Activated CD8-positive, alpha-beta T cell treated with anti-CD3 and anti-CD28 coated beads for 36 hours (primary cell): ENCODE data around the gene HHATL. TPM values are rescaled to one million over a fixed set of nuclear protein-coding genes. Genes with fewer than 3 reads are reported as not detected.
A peak's percentile ranks its signal among the peaks of the same experiment; 100 is the strongest.

ENCODE experiments used
- ATAC-seq: fragments of 200-7000 bp; cut with Tn5 transposase; one replicate; pipeline ENCODE4 v1.10.0; 2021; ENCODE audit warnings: mild to moderate bottlenecking, moderate library complexity
- CTCF ChIA-PET: fragments of 350-600 bp; sonication (Branson Sonifier 250); formaldehyde crosslinking; loops from one replicate; lab custom pipeline; 2021; ENCODE audit warnings: antibody characterized with exemption; lab: Charles Lee
- POLR2A ChIA-PET: fragments of 350-600 bp; sonication (Branson Sonifier 250); formaldehyde crosslinking; loops from one replicate; lab custom pipeline; 2021; ENCODE audit warnings: antibody characterized with exemption; lab: Charles Lee
- DNase-seq: peaks from one replicate; pipeline ENCODE4 v3.0.0-alpha.2; 2020
- H3K27ac Mint-ChIP-seq: one replicate; pipeline ENCODE4 v1.8.0; 2021; ENCODE audit warnings: mild to moderate bottlenecking, mixed read lengths
- H3K27me3 Mint-ChIP-seq: one replicate; pipeline ENCODE4 v1.8.0; 2021; ENCODE audit warnings: mixed read lengths
- H3K36me3 Mint-ChIP-seq: one replicate; pipeline ENCODE4 v1.8.0; 2021; ENCODE audit warnings: low read depth, mixed read lengths
- H3K4me1 Mint-ChIP-seq: one replicate; pipeline ENCODE4 v1.8.0; 2021; ENCODE audit warnings: low read depth, mixed read lengths
- H3K4me3 Mint-ChIP-seq: one replicate; pipeline ENCODE4 v1.8.0; 2021; ENCODE audit warnings: mild to moderate bottlenecking, moderate library complexity, mixed read lengths
- H3K9me3 Mint-ChIP-seq: one replicate; pipeline ENCODE4 v1.8.0; 2021; ENCODE audit warnings: mixed read lengths
- intact Hi-C: fragments of 100-400 bp; cut with micrococcal nuclease; formaldehyde crosslinking; loops from one replicate; pipeline ENCODE4 v1.10.0; 2022
- total RNA-seq, 2 experiments: library from RNA; stranded (reverse); gene quantifications; one replicate each; pipeline ENCODE4 v1.2.3, GENCODE V29; 2021
- TF ChIP-seq, protein P1 (sequence below): fragments of 200-600 bp; IDR thresholded peaks from one replicate; pipeline ENCODE4 v1.8.0; 2022; ENCODE audit warnings: antibody characterized with exemption, mild to moderate bottlenecking

HHATL gene
- total RNA-seq, 2 experiments from 2014 or later: not detected

DNA sequence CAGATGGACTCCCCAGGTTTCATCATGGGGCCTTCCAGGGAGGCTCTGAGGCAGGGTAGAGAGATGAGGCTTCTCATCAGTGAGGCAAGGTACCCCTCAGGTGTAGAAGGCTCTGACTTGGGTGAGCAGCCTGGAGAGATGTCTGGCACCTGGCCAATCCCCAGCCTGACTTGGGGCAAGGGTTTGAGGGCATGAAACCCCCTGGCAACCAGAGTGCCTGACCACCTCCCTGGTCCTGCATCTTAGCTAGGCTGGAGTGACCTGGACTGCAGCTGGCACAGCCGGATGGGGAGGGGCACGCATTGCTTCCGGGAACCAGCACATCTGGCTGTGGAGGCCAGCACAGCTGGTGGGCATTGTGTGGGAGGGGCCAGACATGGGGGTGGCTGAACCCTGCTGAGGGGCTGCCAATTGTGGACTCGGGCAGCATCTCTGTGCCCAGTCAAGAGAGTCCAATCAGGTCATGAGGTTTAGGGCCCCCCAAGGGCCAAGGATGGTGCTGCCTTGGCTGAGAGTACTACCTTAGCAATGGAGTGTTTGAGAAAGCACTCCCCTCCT, 47.2 kb downstream of the HHATL start:
- H3K4me3 Mint-ChIP-seq: peak overlapping the region; percentile 47
- H3K27ac Mint-ChIP-seq: no peak overlapping the region
- CTCF ChIA-PET: no interaction called here
- no peak for ATAC-seq
- H3K9me3 Mint-ChIP-seq: no peaks in the 10 kb centered on the region
- POLR2A ChIA-PET: no interaction called here
- DNase-seq: no peak
- H3K4me1 Mint-ChIP-seq: peaks cover 6% of the 10 kb centered on the region
- TF ChIP-seq, protein P1, sequence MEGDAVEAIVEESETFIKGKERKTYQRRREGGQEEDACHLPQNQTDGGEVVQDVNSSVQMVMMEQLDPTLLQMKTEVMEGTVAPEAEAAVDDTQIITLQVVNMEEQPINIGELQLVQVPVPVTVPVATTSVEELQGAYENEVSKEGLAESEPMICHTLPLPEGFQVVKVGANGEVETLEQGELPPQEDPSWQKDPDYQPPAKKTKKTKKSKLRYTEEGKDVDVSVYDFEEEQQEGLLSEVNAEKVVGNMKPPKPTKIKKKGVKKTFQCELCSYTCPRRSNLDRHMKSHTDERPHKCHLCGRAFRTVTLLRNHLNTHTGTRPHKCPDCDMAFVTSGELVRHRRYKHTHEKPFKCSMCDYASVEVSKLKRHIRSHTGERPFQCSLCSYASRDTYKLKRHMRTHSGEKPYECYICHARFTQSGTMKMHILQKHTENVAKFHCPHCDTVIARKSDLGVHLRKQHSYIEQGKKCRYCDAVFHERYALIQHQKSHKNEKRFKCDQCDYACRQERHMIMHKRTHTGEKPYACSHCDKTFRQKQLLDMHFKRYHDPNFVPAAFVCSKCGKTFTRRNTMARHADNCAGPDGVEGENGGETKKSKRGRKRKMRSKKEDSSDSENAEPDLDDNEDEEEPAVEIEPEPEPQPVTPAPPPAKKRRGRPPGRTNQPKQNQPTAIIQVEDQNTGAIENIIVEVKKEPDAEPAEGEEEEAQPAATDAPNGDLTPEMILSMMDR: no peak
- H3K27me3 Mint-ChIP-seq: peaks cover 5% of the 10 kb centered on the region
- intact Hi-C loops: no loop called here
- H3K36me3 Mint-ChIP-seq: no peaks in the 10 kb centered on the region

DNA sequence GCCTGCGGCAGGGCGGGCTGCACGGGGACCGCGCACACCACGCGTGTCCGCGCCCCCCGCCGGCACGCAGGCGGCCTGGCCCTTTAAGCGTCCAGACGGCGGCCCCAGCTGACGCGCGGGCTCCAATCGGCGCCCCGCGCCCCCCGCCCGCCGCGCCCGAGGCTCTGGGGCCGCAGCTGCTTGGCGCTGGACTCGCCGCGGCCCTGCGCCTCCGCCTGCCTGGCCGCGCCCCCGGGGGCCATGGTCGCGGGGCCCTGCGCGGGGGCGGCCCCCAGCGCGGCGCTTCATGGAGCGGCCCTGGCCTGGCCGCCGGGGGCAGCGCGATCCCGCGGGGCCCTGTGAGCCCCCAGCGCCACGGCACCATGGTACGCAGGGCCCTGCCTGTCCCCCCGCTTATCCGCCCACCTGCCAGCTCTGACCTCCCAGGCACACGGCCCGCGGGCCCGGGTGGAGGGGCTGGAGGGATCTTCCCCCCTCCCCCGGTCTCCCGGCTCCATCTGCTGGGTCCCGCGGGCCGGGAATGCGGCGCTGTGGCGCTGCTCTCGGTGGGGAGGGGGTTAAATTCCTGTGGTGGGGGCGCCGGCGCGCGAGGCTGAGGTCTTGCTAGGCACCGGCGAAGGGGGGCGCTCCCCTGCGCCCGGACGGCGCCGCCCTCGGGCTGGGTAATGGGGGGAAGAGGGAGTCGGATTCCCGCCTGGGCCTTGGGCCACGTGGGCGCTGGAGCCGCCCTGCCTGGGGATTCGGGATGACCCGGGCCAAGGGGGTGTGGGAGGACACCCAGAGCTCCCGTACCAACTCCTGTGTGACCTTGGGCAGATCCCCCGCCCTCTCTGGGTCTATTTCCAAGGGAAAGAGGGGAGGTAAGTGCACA, 48.0 kb downstream of the HHATL start:
- Mint-ChIP-seq H3K4me3 (peak overlapping the region; percentile 47), H3K9me3 (no peaks in the 10 kb centered on the region), H3K4me1 (peaks cover 6% of the 10 kb centered on the region), H3K27ac (no peak overlapping the region), H3K27me3 (peaks cover 5% of the 10 kb centered on the region), H3K36me3 (no peaks in the 10 kb centered on the region)
- ATAC-seq: peak; percentile 50
- TF ChIP-seq, protein P1: no peak
- CTCF ChIA-PET: interaction anchor here (1.4 kb wide), 1 partner anchor 91 kb away, joined by 4 read pairs; no protein-coding TSS in a partner anchor
- POLR2A ChIA-PET: interaction anchor here (0.6 to 1.1 kb wide), 2 partner anchors 13 to 14 kb away, joined by 3 read pairs; no protein-coding TSS in a partner anchor
- no peak for DNase-seq
- intact Hi-C loops: no loop called here

DNA sequence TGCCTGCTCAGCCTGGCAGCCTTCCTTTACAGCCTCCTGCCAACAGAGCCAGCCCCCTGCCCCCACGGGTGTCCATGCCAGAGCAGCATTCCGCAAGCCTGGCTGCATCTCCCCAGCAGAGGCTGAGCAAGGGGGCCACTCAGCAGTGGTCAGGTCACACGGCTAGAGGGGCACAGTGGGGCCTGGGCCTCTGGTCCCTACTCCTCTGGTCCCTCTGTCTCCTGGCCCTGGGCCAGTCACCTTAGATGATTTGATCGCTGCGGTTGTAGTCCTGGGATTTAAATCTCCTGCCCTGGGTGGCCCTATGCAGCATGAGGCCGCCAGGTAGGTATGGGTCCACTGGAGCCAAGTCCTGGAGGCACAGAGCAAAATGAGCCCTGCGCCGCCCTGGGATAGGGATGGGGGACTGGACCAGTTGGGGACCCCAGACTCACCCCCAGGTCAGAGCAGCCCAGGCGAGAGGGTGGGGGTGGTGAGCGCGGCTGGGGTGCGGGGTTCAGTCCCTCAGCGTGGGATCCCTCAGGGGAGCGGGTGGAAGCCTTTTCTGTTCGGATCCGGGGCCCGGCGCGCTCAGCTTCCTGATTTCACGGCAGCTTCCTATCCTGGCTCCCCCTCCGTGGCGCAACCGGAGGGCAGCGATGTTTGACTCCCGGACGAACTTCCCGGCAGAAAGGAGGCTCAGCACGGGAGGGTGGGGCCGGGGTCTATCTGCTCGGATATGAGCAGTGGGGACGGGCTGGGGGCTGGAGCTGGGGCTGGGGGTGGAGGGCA, 48.9 kb downstream of the HHATL start, which contains the start of gene ZBTB47:
Gene ZBTB47, plus strand, starts transcription at position 138 of the 771 bp plus-strand sequence. CDS start 4,659 bp downstream, outside the sequence.
- POLR2A ChIA-PET: interaction anchor here (1.1 kb wide), 1 partner anchor 13 kb away, joined by 3 read pairs; no protein-coding TSS in a partner anchor
- H3K36me3 Mint-ChIP-seq: no peaks in the 10 kb centered on the region
- CTCF ChIA-PET: interaction anchor here (0.7 to 1.4 kb wide), 3 partner anchors 12 to 128 kb away, joined by 3 to 4 read pairs (median 3); no protein-coding TSS in a partner anchor
- DNase-seq: no peak
- no peak within 1 kb of the TSS for H3K27ac Mint-ChIP-seq
- TF ChIP-seq, protein P1: no peak
- peaks cover 6% of the 10 kb centered on the region for H3K4me1 Mint-ChIP-seq
- no peaks in the 10 kb centered on the region for H3K9me3 Mint-ChIP-seq
- H3K4me3 Mint-ChIP-seq: peak within 1 kb of the TSS; percentile 71
- no peak for ATAC-seq
- intact Hi-C loops: no loop called here
- peaks cover 5% of the 10 kb centered on the region for H3K27me3 Mint-ChIP-seq

DNA sequence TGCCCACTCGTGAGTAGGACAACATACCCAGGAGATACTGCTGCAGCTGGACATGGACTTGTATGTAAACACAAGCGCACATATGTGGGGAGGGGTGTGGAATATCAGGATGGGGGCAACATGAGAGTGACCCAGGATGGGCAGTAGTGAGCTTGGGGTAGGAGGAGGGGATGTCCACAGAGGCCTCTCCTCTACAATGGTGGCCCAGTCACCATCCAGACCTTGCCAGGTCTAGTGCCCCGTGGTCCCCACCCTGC, 49.4 kb downstream of the HHATL start:
- TF ChIP-seq, protein P1: no peak

More for the DNA sequence above, 49.4 kb downstream of the HHATL start:
- ChIA-PET CTCF (interaction anchor here (0.7 to 1.4 kb wide), 3 partner anchors 11 to 127 kb away, joined by 3 to 4 read pairs (median 3); no protein-coding TSS in a partner anchor), POLR2A (no interaction called here)
- Mint-ChIP-seq H3K27ac (no peak overlapping the region), H3K4me3 (peak overlapping the region; percentile 71), H3K9me3 (no peaks in the 10 kb centered on the region), H3K27me3 (peaks cover 5% of the 10 kb centered on the region), H3K36me3 (no peaks in the 10 kb centered on the region), H3K4me1 (peaks cover 6% of the 10 kb centered on the region)
- DNase-seq: no peak
- ATAC-seq: no peak
- intact Hi-C loops: no loop called here
